Panc1 (cell line): ENCODE results near the gene TMA16.

Source experiments
- TCF7L2 ChIP-seq: IDR thresholded peaks from 2 replicates; pipeline ENCODE4 v1.6.1; 2011; ENCODE audit warnings: mild to moderate bottlenecking, low read depth, low read length, inconsistent platforms
- TF ChIP-seq, protein P1 (sequence below): fragments of 450-650 bp; IDR thresholded peaks from 2 replicates; pipeline ENCODE4 v1.5.1; 2017; ENCODE audit warnings: mild to moderate bottlenecking

GRCh38 chr4:163542275-163542674, 47.8 kb downstream of the TMA16 start:
- TF ChIP-seq, protein P1, sequence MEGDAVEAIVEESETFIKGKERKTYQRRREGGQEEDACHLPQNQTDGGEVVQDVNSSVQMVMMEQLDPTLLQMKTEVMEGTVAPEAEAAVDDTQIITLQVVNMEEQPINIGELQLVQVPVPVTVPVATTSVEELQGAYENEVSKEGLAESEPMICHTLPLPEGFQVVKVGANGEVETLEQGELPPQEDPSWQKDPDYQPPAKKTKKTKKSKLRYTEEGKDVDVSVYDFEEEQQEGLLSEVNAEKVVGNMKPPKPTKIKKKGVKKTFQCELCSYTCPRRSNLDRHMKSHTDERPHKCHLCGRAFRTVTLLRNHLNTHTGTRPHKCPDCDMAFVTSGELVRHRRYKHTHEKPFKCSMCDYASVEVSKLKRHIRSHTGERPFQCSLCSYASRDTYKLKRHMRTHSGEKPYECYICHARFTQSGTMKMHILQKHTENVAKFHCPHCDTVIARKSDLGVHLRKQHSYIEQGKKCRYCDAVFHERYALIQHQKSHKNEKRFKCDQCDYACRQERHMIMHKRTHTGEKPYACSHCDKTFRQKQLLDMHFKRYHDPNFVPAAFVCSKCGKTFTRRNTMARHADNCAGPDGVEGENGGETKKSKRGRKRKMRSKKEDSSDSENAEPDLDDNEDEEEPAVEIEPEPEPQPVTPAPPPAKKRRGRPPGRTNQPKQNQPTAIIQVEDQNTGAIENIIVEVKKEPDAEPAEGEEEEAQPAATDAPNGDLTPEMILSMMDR, result no peak
- TF ChIP-seq TCF7L2, result no peak
